H9 (cell line): Measurements from ENCODE around the gene SLC25A22. TPM values are rescaled to one million over a fixed set of nuclear protein-coding genes. Genes with fewer than 3 reads are reported as not detected.

ENCODE experiments used
- DNase-seq: peaks from one replicate; pipeline ENCODE4 v3.0.0-alpha.2; 2017
- H2AFZ ChIP-seq: one replicate; pipeline ENCODE4 v1.6.1; 2013; ENCODE audit warnings: mild to moderate bottlenecking, low read length, control low read depth, moderate library complexity
- H2AK5ac ChIP-seq: 2 replicates; pipeline ENCODE4 v1.6.1; 2013; ENCODE audit warnings: low read length, control low read depth, mixed read lengths; ENCODE audit not compliant: insufficient read length
- H2BK120ac ChIP-seq: one replicate; pipeline ENCODE4 v1.6.1; 2013; ENCODE audit warnings: low read depth, mild to moderate bottlenecking, low read length, control low read depth, inconsistent platforms; ENCODE audit not compliant: poor library complexity, severe bottlenecking
- H2BK12ac ChIP-seq: 2 replicates; pipeline ENCODE4 v1.6.1; 2013; ENCODE audit warnings: low read length, control low read depth, mixed read lengths, low read depth; ENCODE audit not compliant: insufficient read length
- H2BK15ac ChIP-seq: 2 replicates; pipeline ENCODE4 v1.6.1; 2013; ENCODE audit warnings: low read depth, low read length, control low read depth
- H2BK20ac ChIP-seq: one replicate; pipeline ENCODE4 v1.6.1; 2013; ENCODE audit warnings: low read depth, mild to moderate bottlenecking, low read length, control low read depth, inconsistent platforms; ENCODE audit not compliant: poor library complexity, severe bottlenecking
- H2BK5ac ChIP-seq: 2 replicates; pipeline ENCODE4 v1.6.1; 2013; ENCODE audit warnings: low read length, control low read depth, mixed read lengths; ENCODE audit not compliant: insufficient read length
- H3K14ac ChIP-seq: 2 replicates; pipeline ENCODE4 v1.6.1; 2013; ENCODE audit warnings: low read length, control low read depth; ENCODE audit not compliant: insufficient read depth
- H3K18ac ChIP-seq: 2 replicates; pipeline ENCODE4 v1.6.1; 2013; ENCODE audit warnings: low read depth, mild to moderate bottlenecking, mixed read lengths, low read length, control low read depth; ENCODE audit not compliant: insufficient read length
- H3K23ac ChIP-seq: 2 replicates; pipeline ENCODE4 v1.6.1; 2013; ENCODE audit warnings: low read length, control low read depth, mixed read lengths, low read depth; ENCODE audit not compliant: insufficient read length
- H3K23me2 ChIP-seq: 2 replicates; pipeline ENCODE4 v1.6.1; 2013; ENCODE audit warnings: low read depth, mild to moderate bottlenecking, mixed read lengths, low read length, control low read depth; ENCODE audit not compliant: insufficient read length, poor library complexity, severe bottlenecking
- H3K27ac ChIP-seq: 2 replicates; pipeline ENCODE4 v1.5.1; 2013; ENCODE audit warnings: low read length, control low read depth, mixed read lengths, low read depth; ENCODE audit not compliant: insufficient read length
- H3K27me3 ChIP-seq: 2 replicates; pipeline ENCODE4 v1.6.1; 2013; ENCODE audit warnings: low read length, control low read depth, inconsistent platforms; ENCODE audit not compliant: insufficient read depth
- H3K4ac ChIP-seq: 2 replicates; pipeline ENCODE4 v1.6.1; 2013; ENCODE audit warnings: low read depth, mild to moderate bottlenecking, control low read depth, inconsistent platforms, low read length, moderate library complexity
- H3K4me1 ChIP-seq: 2 replicates; pipeline ENCODE4 v1.6.1; 2013; ENCODE audit warnings: low read length, control low read depth, inconsistent platforms; ENCODE audit not compliant: insufficient read depth
- H3K4me2 ChIP-seq: 2 replicates; pipeline ENCODE4 v1.6.1; 2013; ENCODE audit warnings: low read length, control low read depth, mixed read lengths; ENCODE audit not compliant: insufficient read length, insufficient read depth
- H3K56ac ChIP-seq: 2 replicates; pipeline ENCODE4 v1.6.1; 2013; ENCODE audit warnings: low read depth, mild to moderate bottlenecking, mixed read lengths, low read length, control low read depth; ENCODE audit not compliant: insufficient read length
- H3K79me1 ChIP-seq: 2 replicates; pipeline ENCODE4 v1.6.1; 2013; ENCODE audit warnings: low read depth, mild to moderate bottlenecking, moderate library complexity, low read length, control low read depth, inconsistent platforms; ENCODE audit not compliant: insufficient read depth, poor library complexity, severe bottlenecking
- H3K79me2 ChIP-seq: 2 replicates; pipeline ENCODE4 v1.6.1; 2013; ENCODE audit warnings: low read length, control low read depth, inconsistent platforms; ENCODE audit not compliant: insufficient read depth
- H3K9ac ChIP-seq: 2 replicates; pipeline ENCODE4 v1.6.1; 2013; ENCODE audit warnings: low read length, control low read depth, mixed read lengths; ENCODE audit not compliant: insufficient read length; ENCODE audit errors: extremely low read depth
- H3K9me3 ChIP-seq: one replicate; pipeline ENCODE4 v1.6.1; 2013; ENCODE audit warnings: low read depth, low read length, inconsistent platforms; ENCODE audit not compliant: control insufficient read depth
- H3T11ph ChIP-seq: one replicate; pipeline ENCODE4 v1.6.1; 2013; ENCODE audit warnings: mild to moderate bottlenecking, low read length, control low read depth, inconsistent platforms
- H4K20me1 ChIP-seq: one replicate; pipeline ENCODE4 v1.6.1; 2013; ENCODE audit not compliant: control insufficient read depth, insufficient read length, insufficient read depth
- H4K5ac ChIP-seq: 2 replicates; pipeline ENCODE4 v1.6.1; 2013; ENCODE audit warnings: low read depth, mild to moderate bottlenecking, mixed read lengths, low read length, control low read depth; ENCODE audit not compliant: insufficient read length
- H4K8ac ChIP-seq: replicated peaks from 2 replicates; pipeline ENCODE4 v1.6.1; 2013; ENCODE audit warnings: low read length, control low read depth, mixed read lengths, low read depth; ENCODE audit not compliant: insufficient read length
- H4K91ac ChIP-seq: 2 replicates; pipeline ENCODE4 v1.6.1; 2013; ENCODE audit warnings: low read depth, mild to moderate bottlenecking, moderate library complexity, mixed read lengths, low read length, control low read depth; ENCODE audit not compliant: insufficient read length
- H3K27ac Mint-ChIP-seq, 3 experiments: 2 replicates in 2 of 3; 3 replicates in 1 of 3; pipeline ENCODE4 v1.8.0; 2020 to 2021; ENCODE audit warnings: mixed read lengths in 3 of 3, mild to moderate bottlenecking in 1 of 3, moderate library complexity in 1 of 3
- H3K27me3 Mint-ChIP-seq: 2 replicates; pipeline ENCODE4 v1.8.0; 2021; ENCODE audit warnings: low read depth, mild to moderate bottlenecking, moderate library complexity, mixed read lengths
- H3K36me3 Mint-ChIP-seq, 3 experiments: 2 replicates in 2 of 3; 3 replicates in 1 of 3; pipeline ENCODE4 v1.8.0; 2020 to 2021; ENCODE audit warnings: low read depth in 3 of 3, mixed read lengths in 3 of 3; ENCODE audit not compliant: insufficient read depth in 1 of 3
- H3K4me1 Mint-ChIP-seq, 2 experiments: 2 replicates each; pipeline ENCODE4 v1.8.0; 2020; ENCODE audit warnings: mixed read lengths in 2 of 2
- H3K4me3 Mint-ChIP-seq, 2 experiments: 2 replicates in 1 of 2; 3 replicates in 1 of 2; pipeline ENCODE4 v1.8.0; 2020 to 2021; ENCODE audit warnings: mild to moderate bottlenecking in 2 of 2, mixed read lengths in 2 of 2, moderate library complexity in 1 of 2
- H3K9me3 Mint-ChIP-seq, 2 experiments: 2 replicates in 1 of 2; 3 replicates in 1 of 2; pipeline ENCODE4 v1.8.0; 2020; ENCODE audit warnings: mild to moderate bottlenecking in 2 of 2, mixed read lengths in 2 of 2, moderate library complexity in 1 of 2
- WGBS: extraction: QIAGEN DNeasy Blood & Tissue Kit; methylation state at CpG from one replicate; pipeline ENCODE4 v1.1.7; 2013; ENCODE audit warnings: missing lambda C conversion rate, low lambda C conversion rate, mixed read lengths; ENCODE audit not compliant: insufficient read length; ENCODE audit errors: extremely low coverage; 5-methylcytosine and 5-hydroxymethylcytosine counted together
- total RNA-seq: library from RNA; stranded (reverse); gene quantifications from 2 replicates; pipeline ENCODE4 v1.2.1, GENCODE V29; 2021
- TF ChIP-seq, protein P1 (sequence below): fragments of 200-600 bp; sonication (generic); conservative IDR thresholded peaks from 3 replicates; pipeline ENCODE4 v1.8.0; 2021; ENCODE audit warnings: antibody characterized with exemption, mild to moderate bottlenecking

SLC25A22 gene
- total RNA-seq, 1 experiment from 2014 or later: 51.9 TPM

DNA sequence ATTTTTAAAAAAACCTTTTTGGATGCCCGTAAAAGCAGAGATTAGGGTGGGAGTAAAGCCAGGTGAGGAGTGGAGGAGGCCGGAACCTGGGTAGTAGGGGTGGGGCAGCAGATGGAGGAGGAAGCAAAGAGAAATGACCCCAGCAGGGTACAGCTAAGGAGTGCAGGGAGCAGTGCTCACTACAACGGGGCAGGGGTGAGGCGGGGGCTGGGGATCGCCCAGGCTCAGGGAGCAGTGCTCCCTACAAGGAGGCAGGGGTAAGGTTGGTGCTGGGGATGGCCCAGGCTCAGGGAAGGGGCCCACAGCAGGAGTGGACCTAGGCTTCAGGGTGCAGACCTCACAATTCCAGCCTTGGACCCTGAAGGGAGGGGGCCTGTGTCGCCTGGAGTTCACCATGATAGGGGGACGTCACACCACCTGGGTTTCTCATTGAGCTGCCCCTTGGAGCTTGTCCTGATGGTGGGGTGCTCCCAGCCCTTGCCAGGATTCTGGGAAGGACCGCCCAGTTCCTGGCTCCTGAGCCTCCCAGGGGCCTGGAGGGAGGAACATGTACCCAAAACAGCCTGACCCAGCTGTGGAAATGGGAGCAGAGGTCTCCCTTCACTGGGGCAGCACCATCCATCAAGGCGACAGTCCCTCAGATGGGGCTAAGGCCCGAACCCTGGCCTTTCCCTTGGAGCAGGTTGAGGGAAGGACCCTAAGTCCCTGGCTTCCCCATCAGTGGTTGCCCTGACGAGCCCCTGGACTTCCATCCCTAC, 17.8 kb upstream of the SLC25A22 start:
- Histone ChIP-seq H3K27me3 (no peaks in the 10 kb centered on the region), H3K4me2 (no peak overlapping the region), H3K18ac (no peak overlapping the region), H3K4me1 (no peaks in the 10 kb centered on the region), H4K8ac (no peak overlapping the region), H2AFZ (no peak overlapping the region), H4K5ac (no peak overlapping the region), H3K23me2 (peaks cover 7% of the 10 kb centered on the region), H4K91ac (no peak overlapping the region), H3K79me2 (peaks cover 2% of the 10 kb centered on the region; the same call in 1 of the 2 replicates), H3K4ac (no peak overlapping the region), H2BK120ac (no peak overlapping the region), H2BK15ac (no peak overlapping the region), H3K27ac (no peak overlapping the region), H3K9ac (no peak overlapping the region), H4K20me1 (no peaks in the 10 kb centered on the region), H3T11ph (no peak overlapping the region), H3K9me3 (no peaks in the 10 kb centered on the region), H3K79me1 (peaks cover 4% of the 10 kb centered on the region), H2BK12ac (no peak overlapping the region), H2BK5ac (no peak overlapping the region), H2BK20ac (no peak overlapping the region), H3K14ac (no peak overlapping the region), H2AK5ac (no peak overlapping the region), H3K23ac (no peak overlapping the region), H3K56ac (no peak overlapping the region)
- Mint-ChIP-seq H3K36me3 (peaks cover 21 to 33% (median 23%) of the 10 kb centered on the region in 3 experiments), H3K27me3 (peaks cover 2% of the 10 kb centered on the region; the same call in 1 of the 2 replicates), H3K9me3 (no peaks in the 10 kb centered on the region), H3K4me1 (peaks cover 15 to 31% of the 10 kb centered on the region in 2 experiments), H3K4me3 (no peak overlapping the region), H3K27ac (peak overlapping the region in 1 of 3 experiments; percentile 63; a peak in 1 of 7 replicates)
- TF ChIP-seq, protein P1, sequence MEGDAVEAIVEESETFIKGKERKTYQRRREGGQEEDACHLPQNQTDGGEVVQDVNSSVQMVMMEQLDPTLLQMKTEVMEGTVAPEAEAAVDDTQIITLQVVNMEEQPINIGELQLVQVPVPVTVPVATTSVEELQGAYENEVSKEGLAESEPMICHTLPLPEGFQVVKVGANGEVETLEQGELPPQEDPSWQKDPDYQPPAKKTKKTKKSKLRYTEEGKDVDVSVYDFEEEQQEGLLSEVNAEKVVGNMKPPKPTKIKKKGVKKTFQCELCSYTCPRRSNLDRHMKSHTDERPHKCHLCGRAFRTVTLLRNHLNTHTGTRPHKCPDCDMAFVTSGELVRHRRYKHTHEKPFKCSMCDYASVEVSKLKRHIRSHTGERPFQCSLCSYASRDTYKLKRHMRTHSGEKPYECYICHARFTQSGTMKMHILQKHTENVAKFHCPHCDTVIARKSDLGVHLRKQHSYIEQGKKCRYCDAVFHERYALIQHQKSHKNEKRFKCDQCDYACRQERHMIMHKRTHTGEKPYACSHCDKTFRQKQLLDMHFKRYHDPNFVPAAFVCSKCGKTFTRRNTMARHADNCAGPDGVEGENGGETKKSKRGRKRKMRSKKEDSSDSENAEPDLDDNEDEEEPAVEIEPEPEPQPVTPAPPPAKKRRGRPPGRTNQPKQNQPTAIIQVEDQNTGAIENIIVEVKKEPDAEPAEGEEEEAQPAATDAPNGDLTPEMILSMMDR: no peak
- WGBS: no CpG with 5 or more reads among the region's 11 CpGs
- DNase-seq: no peak
